Mucosa of rectum (tissue), 2 donors: ENCODE results near the gene E2F2.

Experiments
- H3K27ac ChIP-seq, 2 donors: one replicate each; pipeline ENCODE4 v1.7.0; 2013; ENCODE audit warnings: inconsistent platforms in 2 of 2, low read depth in 2 of 2, low read length in 2 of 2
- H3K27me3 ChIP-seq, 2 donors: one replicate each; pipeline ENCODE4 v1.7.0; 2013; ENCODE audit warnings: low read length in 2 of 2; ENCODE audit not compliant: control insufficient read depth in 2 of 2, insufficient read depth in 2 of 2
- H3K36me3 ChIP-seq, 2 donors: one replicate each; pipeline ENCODE4 v1.7.0; 2013; ENCODE audit warnings: low read length in 2 of 2; ENCODE audit not compliant: control insufficient read depth in 2 of 2, insufficient read depth in 2 of 2
- H3K4me1 ChIP-seq, 2 donors: one replicate each; pipeline ENCODE4 v1.7.0; 2013; ENCODE audit warnings: low read length in 2 of 2, mild to moderate bottlenecking in 1 of 2; ENCODE audit not compliant: control insufficient read depth in 2 of 2, insufficient read depth in 2 of 2
- H3K4me3 ChIP-seq, 2 donors: one replicate each; pipeline ENCODE4 v1.7.0; 2013; ENCODE audit warnings: low read length in 2 of 2
- H3K9ac ChIP-seq, 2 donors: one replicate each; pipeline ENCODE4 v1.7.0; 2013; ENCODE audit warnings: low read length in 2 of 2, low read depth in 1 of 2, mild to moderate bottlenecking in 1 of 2
- H3K9me3 ChIP-seq, 2 donors: one replicate each; pipeline ENCODE4 v1.7.0; 2013; ENCODE audit warnings: low read length in 2 of 2; ENCODE audit not compliant: control insufficient read depth in 2 of 2
- donor health status: healthy.
- donor health status: Normal muscosa, but diverticular disease.

E2F2 gene

GRCh38 chr1:23531562-23532094 is 595 bp upstream of the E2F2 start:
- H3K27ac ChIP-seq, result peak overlapping the region; percentile 69 to 74
- no peaks in the 10 kb centered on the region for H3K36me3 ChIP-seq
- H3K27me3 ChIP-seq, result no peaks in the 10 kb centered on the region
- H3K9me3 ChIP-seq, result no peaks in the 10 kb centered on the region
- H3K4me3 ChIP-seq, result peak overlapping the region; percentile 53 to 67
- H3K4me1 ChIP-seq, result peaks cover 58 to 63% of the 10 kb centered on the region in 2 donors
- peak overlapping the region; percentile 71 to 74 for H3K9ac ChIP-seq

GRCh38 chr1:23530087-23530746 is 816 bp downstream of the E2F2 start:
- no peaks in the 10 kb centered on the region for H3K27me3 ChIP-seq
- no peaks in the 10 kb centered on the region for H3K9me3 ChIP-seq
- H3K36me3 ChIP-seq, result no peaks in the 10 kb centered on the region
- peak overlapping the region; percentile 97 for H3K27ac ChIP-seq
- peak overlapping the region; percentile 83 to 92 for H3K9ac ChIP-seq
- H3K4me1 ChIP-seq, result peaks cover 72 to 77% of the 10 kb centered on the region in 2 donors
- H3K4me3 ChIP-seq, result peak overlapping the region; percentile 58 to 76

DNA sequence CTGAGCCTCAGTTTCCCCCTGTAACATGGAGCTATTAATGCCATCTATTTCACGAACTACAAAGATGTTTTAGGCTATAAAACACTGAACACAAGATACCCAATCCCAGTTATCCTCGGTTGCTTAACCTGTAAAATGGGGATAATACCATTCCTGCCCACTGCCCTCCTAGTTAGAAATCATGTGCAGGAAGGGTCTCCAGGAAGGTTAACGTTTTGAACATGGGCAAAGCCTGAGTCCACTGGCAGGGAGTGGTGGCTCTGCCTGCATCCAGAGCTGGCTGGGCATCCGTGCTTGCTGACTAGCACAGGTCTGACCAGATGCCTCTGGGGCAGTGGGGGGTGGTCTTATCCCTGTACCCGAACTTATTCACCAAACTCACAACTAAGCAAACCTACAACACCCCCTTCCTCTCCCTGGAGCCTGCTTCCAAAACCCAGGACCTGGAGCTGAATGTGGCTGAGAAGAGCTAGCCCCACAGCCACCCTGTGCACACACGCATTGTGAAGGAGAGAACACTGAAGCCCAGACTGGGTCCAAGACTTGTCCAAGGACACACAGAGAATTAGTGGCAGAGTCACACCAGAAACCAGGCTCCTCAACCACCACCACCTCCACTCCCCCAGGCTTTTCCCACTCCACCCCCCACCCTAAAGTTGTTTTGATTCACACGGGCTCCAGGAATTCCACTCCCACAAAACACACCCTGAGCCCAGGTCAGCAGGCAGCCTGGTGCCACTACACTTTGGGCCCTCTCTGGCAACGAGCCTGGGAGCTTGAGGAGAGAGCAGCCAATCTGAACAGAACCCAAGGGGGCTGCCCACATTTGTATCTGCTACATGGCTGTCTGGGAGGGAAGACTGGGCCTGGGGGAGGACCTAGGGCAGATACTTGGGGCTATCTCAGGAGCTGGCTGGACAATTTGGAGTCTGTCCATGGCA is 1.6 kb downstream of the E2F2 start:
- peak overlapping the region; percentile 83 to 92 for H3K9ac ChIP-seq
- peaks cover 78 to 85% of the 10 kb centered on the region in 2 donors for H3K4me1 ChIP-seq
- H3K27me3 ChIP-seq, result no peaks in the 10 kb centered on the region
- H3K36me3 ChIP-seq, result no peaks in the 10 kb centered on the region
- peak overlapping the region; percentile 58 to 76 for H3K4me3 ChIP-seq
- no peaks in the 10 kb centered on the region for H3K9me3 ChIP-seq
- peak overlapping the region; percentile 97 for H3K27ac ChIP-seq

GRCh38 chr1:23528250-23528978 is 2.6 kb downstream of the E2F2 start:
- Histone ChIP-seq H3K9ac (peak overlapping the region; percentile 83 to 92), H3K27ac (peak overlapping the region; percentile 97), H3K4me3 (peak overlapping the region; percentile 58 to 76), H3K4me1 (peaks cover 82 to 89% of the 10 kb centered on the region in 2 donors), H3K9me3 (no peaks in the 10 kb centered on the region), H3K27me3 (no peaks in the 10 kb centered on the region), H3K36me3 (no peaks in the 10 kb centered on the region)

- Histone ChIP-seq H3K27me3 (no peaks in the 10 kb centered on the region), H3K4me3 (peak overlapping the region; percentile 53 to 76), H3K9ac (peak overlapping the region; percentile 2 to 54), H3K4me1 (peaks cover 80 to 85% of the 10 kb centered on the region in 2 donors), H3K9me3 (no peaks in the 10 kb centered on the region), H3K36me3 (no peaks in the 10 kb centered on the region), H3K27ac (peak overlapping the region; percentile 97)
Observed at GRCh38 chr1:23527900-23528249, 3.2 kb downstream of the E2F2 start.

- H3K4me1 ChIP-seq, result peaks cover 80 to 86% of the 10 kb centered on the region in 2 donors
- H3K9me3 ChIP-seq, result no peaks in the 10 kb centered on the region
- H3K27me3 ChIP-seq, result no peaks in the 10 kb centered on the region
- H3K4me3 ChIP-seq, result no peak overlapping the region
- H3K9ac ChIP-seq, result peak overlapping the region; percentile 54 to 63
- no peaks in the 10 kb centered on the region for H3K36me3 ChIP-seq
- peak overlapping the region; percentile 97 for H3K27ac ChIP-seq
Observed at GRCh38 chr1:23527366-23527765, 3.7 kb downstream of the E2F2 start.

DNA sequence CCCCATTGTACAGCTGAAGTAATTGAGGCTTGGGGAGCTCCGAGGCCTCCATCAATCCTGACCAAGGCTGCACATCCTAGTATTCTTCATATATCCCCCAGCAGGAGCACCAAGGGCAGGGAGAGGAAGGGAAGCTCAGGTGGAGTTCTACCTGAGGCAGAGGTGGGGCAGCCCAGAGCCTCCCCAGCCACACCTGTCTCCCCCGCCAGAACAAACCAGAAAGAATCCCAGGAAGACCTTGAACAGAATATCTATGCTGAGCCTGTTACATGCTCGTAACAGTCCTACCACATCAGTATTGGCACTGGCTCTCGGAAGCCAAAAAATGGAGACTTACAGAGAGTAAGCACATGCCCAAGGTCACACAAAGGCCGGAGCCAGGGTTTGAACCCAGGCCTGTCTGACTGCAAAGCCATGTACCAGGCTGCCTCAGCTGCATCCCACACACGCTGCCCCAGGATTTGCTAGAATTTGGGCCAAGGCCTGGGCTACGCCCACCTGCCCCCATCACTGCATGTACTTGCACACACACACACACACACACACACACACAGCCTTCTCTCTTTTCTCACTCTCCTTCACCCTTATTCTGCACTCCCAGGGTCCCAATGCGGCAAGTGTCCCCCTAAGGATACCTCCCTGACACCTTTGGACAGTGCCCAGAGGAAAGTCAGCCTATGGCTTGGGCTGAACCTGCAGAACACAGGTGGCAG is 4.5 kb downstream of the E2F2 start:
- no peak overlapping the region for H3K4me3 ChIP-seq
- H3K9ac ChIP-seq, result peak overlapping the region; percentile 26 to 54
- peaks cover 73 to 79% of the 10 kb centered on the region in 2 donors for H3K4me1 ChIP-seq
- H3K36me3 ChIP-seq, result peaks cover 0 to 4% of the 10 kb centered on the region in 2 donors
- no peaks in the 10 kb centered on the region for H3K9me3 ChIP-seq
- H3K27me3 ChIP-seq, result no peaks in the 10 kb centered on the region
- peak overlapping the region; percentile 97 for H3K27ac ChIP-seq

DNA sequence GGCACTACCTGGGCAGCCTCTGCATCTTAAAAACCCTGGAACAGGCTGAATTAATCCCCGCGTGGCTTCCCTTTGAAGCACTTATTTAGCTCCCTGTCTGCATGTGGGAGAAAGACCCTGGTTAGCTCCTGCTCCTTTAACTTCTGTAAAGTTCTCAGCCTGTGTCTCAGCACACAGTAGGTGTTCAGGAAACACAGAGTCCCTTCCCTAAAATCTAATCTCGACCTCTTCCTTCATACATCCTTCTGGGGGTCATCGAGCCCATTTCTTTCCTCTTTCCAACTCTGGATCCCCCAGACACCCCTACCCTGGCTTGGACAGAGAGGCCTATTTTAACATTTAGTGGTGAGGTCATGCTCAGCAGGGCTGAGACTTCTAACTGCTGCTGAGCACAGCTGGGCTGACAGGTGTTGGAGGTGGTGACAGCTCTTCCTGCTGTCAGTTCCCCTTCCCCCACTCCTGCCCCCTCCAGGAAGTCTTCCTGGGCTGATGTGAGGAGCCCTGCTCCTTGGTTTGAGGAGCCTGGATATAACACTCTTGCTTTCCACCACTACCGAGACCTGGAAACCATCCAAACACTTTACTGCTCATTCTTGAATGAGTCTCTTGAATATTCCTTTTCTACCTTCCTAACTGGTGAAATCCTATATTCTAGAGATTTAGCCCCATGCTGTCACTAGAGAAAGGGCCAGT is 5.3 kb downstream of the E2F2 start:
- peaks cover 68 to 73% of the 10 kb centered on the region in 2 donors for H3K4me1 ChIP-seq

More for the DNA sequence above, 5.3 kb downstream of the E2F2 start:
- Histone ChIP-seq H3K9me3 (no peaks in the 10 kb centered on the region), H3K27me3 (no peaks in the 10 kb centered on the region), H3K36me3 (peaks cover 0 to 8% of the 10 kb centered on the region in 2 donors), H3K27ac (peak overlapping the region; percentile 97), H3K4me3 (peak overlapping the region; percentile 19 to 44), H3K9ac (peak overlapping the region; percentile 51 to 79)
